GM19324 (cell line): ENCODE data around the gene AGPAT3.

Source experiments
- ATAC-seq: cut with Tn5 transposase; IDR thresholded peaks from one replicate; pipeline ENCODE4 v1.9.1; 2021; ENCODE audit warnings: mild to moderate bottlenecking, moderate library complexity; ENCODE audit not compliant: unreplicated experiment, low FRiP score

AGPAT3 gene

GRCh38 chr21:43933199-43933598, 68.2 kb downstream of the AGPAT3 start:
- ATAC-seq, result no peak

- ATAC-seq, result no peak
These were observed 68.7 kb downstream of the AGPAT3 start for GRCh38 chr21:43933680-43934079.

- no peak for ATAC-seq
These were observed 69.1 kb downstream of the AGPAT3 start for GRCh38 chr21:43934116-43934515.

- ATAC-seq, result no peak
These were observed 70.0 kb downstream of the AGPAT3 start for GRCh38 chr21:43934716-43935705.

GRCh38 chr21:43935711-43936110, 70.7 kb downstream of the AGPAT3 start:
- no peak for ATAC-seq

GRCh38 chr21:43936247-43936967, 71.4 kb downstream of the AGPAT3 start:
- no peak for ATAC-seq

GRCh38 chr21:43937051-43937832, 72.2 kb downstream of the AGPAT3 start:
- no peak for ATAC-seq

GRCh38 chr21:43937891-43938309, 72.9 kb downstream of the AGPAT3 start:
- no peak for ATAC-seq

- peak; percentile 76 for ATAC-seq
These were observed 73.9 kb downstream of the AGPAT3 start for GRCh38 chr21:43938751-43939442.

GRCh38 chr21:43939443-43940328, 74.7 kb downstream of the AGPAT3 start:
- no peak for ATAC-seq

- ATAC-seq, result no peak
These were observed 75.5 kb downstream of the AGPAT3 start for GRCh38 chr21:43940329-43941050.

- ATAC-seq, result no peak
These were observed 77.2 kb downstream of the AGPAT3 start for GRCh38 chr21:43942201-43942600.

GRCh38 chr21:43942621-43943020, 77.6 kb downstream of the AGPAT3 start:
- ATAC-seq, result no peak

GRCh38 chr21:43943512-43944077, 78.6 kb downstream of the AGPAT3 start:
- ATAC-seq, result no peak

- ATAC-seq, result no peak
These were observed 79.1 kb downstream of the AGPAT3 start for GRCh38 chr21:43944078-43944633.

GRCh38 chr21:43944757-43945156, 79.7 kb downstream of the AGPAT3 start:
- ATAC-seq, result no peak

GRCh38 chr21:43948740-43949498, 83.9 kb downstream of the AGPAT3 start:
- no peak for ATAC-seq
